ENCODE data around the gene GDF10. TPM values are rescaled to one million over a fixed set of nuclear protein-coding genes. Genes with fewer than 3 reads are reported as not detected.

GDF10 gene
- total and polyA plus RNA-seq, 4 donors = 2.3 to 34.7 (median 16.6) TPM

GRCh38 chr10:47354900-47355299, 54.9 kb downstream of the GDF10 start:
- no peak for ATAC-seq (ENCODE audit: insufficient read depth, low FRiP score)
- DNase-seq = peak in 1 of 3 donors; percentile 2
- H3K27me3 ChIP-seq (ENCODE audit: control insufficient read depth in 3 of 3, insufficient read depth in 3 of 3, low read length in 2 of 3) = no peaks in the 10 kb centered on the region
- TF ChIP-seq, protein P1, sequence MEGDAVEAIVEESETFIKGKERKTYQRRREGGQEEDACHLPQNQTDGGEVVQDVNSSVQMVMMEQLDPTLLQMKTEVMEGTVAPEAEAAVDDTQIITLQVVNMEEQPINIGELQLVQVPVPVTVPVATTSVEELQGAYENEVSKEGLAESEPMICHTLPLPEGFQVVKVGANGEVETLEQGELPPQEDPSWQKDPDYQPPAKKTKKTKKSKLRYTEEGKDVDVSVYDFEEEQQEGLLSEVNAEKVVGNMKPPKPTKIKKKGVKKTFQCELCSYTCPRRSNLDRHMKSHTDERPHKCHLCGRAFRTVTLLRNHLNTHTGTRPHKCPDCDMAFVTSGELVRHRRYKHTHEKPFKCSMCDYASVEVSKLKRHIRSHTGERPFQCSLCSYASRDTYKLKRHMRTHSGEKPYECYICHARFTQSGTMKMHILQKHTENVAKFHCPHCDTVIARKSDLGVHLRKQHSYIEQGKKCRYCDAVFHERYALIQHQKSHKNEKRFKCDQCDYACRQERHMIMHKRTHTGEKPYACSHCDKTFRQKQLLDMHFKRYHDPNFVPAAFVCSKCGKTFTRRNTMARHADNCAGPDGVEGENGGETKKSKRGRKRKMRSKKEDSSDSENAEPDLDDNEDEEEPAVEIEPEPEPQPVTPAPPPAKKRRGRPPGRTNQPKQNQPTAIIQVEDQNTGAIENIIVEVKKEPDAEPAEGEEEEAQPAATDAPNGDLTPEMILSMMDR (IDR thresholded peaks at IDR 0.05; ENCODE audit: control extremely low read depth, extremely low read depth) = no peak
- no peak overlapping the region for H3K9ac ChIP-seq (ENCODE audit: insufficient read depth in 1 of 2, low read length in 2 of 2)
- no peak overlapping the region for H3K4me3 ChIP-seq
- no peaks in the 10 kb centered on the region for H3K4me1 ChIP-seq (ENCODE audit: control insufficient read depth in 5 of 5, insufficient read depth in 5 of 5, low read length in 5 of 5)
- H3K27ac ChIP-seq (ENCODE audit: low read depth in 1 of 2, low read length in 1 of 2) = no peak overlapping the region
- 84 to 93% methylated on average over 1 of the region's 1 CpG for WGBS, 2 donors
- H3K9me3 ChIP-seq (ENCODE audit: control insufficient read depth in 4 of 4, insufficient read depth in 3 of 4, low read length in 3 of 4) = no peaks in the 10 kb centered on the region
- no peaks in the 10 kb centered on the region for H3K36me3 ChIP-seq (ENCODE audit: control insufficient read depth in 4 of 4, insufficient read depth in 4 of 4, low read length in 4 of 4)

- no peak overlapping the region for H3K4me3 ChIP-seq
- H3K9me3 ChIP-seq (ENCODE audit: control insufficient read depth in 4 of 4, insufficient read depth in 3 of 4, low read length in 3 of 4) = no peaks in the 10 kb centered on the region
- WGBS, 2 donors = 83 to 85% methylated on average over 5 of the region's 5 CpGs
- H3K9ac ChIP-seq (ENCODE audit: insufficient read depth in 1 of 2, low read length in 2 of 2) = no peak overlapping the region
- TF ChIP-seq, protein P1 (IDR thresholded peaks at IDR 0.05; ENCODE audit: control extremely low read depth, extremely low read depth) = no peak
- no peaks in the 10 kb centered on the region for H3K36me3 ChIP-seq (ENCODE audit: control insufficient read depth in 4 of 4, insufficient read depth in 4 of 4, low read length in 4 of 4)
- H3K27me3 ChIP-seq (ENCODE audit: control insufficient read depth in 3 of 3, insufficient read depth in 3 of 3, low read length in 2 of 3) = no peaks in the 10 kb centered on the region
- H3K4me1 ChIP-seq (ENCODE audit: control insufficient read depth in 5 of 5, insufficient read depth in 5 of 5, low read length in 5 of 5) = no peaks in the 10 kb centered on the region
- ATAC-seq (ENCODE audit: insufficient read depth, low FRiP score) (no peak), DNase-seq (peak in 1 of 3 donors; percentile 8)
- H3K27ac ChIP-seq (ENCODE audit: low read depth in 1 of 2, low read length in 1 of 2) = no peak overlapping the region
Measured at GRCh38 chr10:47356708-47357107, 56.7 kb downstream of the GDF10 start.

DNA sequence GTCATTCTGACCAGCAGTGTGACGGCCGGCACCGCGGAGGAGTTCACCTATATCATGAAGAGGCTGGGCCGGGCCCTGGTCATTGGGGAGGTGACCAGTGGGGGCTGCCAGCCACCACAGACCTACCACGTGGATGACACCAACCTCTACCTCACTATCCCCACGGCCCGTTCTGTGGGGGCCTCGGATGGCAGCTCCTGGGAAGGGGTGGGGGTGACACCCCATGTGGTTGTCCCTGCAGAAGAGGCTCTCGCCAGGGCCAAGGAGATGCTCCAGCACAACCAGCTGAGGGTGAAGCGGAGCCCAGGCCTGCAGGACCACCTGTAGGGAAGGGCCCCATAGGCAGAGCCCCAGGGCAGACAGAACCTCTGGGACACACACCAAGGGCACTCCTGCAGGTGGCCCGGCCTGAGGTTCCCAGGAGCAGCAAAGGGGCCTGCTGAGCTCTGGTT, 57.2 kb downstream of the GDF10 start:
- no peaks in the 10 kb centered on the region for H3K9me3 ChIP-seq (ENCODE audit: control insufficient read depth in 4 of 4, insufficient read depth in 3 of 4, low read length in 3 of 4)
- H3K9ac ChIP-seq (ENCODE audit: insufficient read depth in 1 of 2, low read length in 2 of 2) = no peak overlapping the region
- ATAC-seq (ENCODE audit: insufficient read depth, low FRiP score) (no peak), DNase-seq (peak in 1 of 3 donors; percentile 11)
- H3K27ac ChIP-seq (ENCODE audit: low read depth in 1 of 2, low read length in 1 of 2) = no peak overlapping the region
- 95 to 97% methylated on average over 12 of the region's 12 CpGs for WGBS, 2 donors
- H3K36me3 ChIP-seq (ENCODE audit: control insufficient read depth in 4 of 4, insufficient read depth in 4 of 4, low read length in 4 of 4) = no peaks in the 10 kb centered on the region
- no peaks in the 10 kb centered on the region for H3K27me3 ChIP-seq (ENCODE audit: control insufficient read depth in 3 of 3, insufficient read depth in 3 of 3, low read length in 2 of 3)
- no peaks in the 10 kb centered on the region for H3K4me1 ChIP-seq (ENCODE audit: control insufficient read depth in 5 of 5, insufficient read depth in 5 of 5, low read length in 5 of 5)
- TF ChIP-seq, protein P1 (IDR thresholded peaks at IDR 0.05; ENCODE audit: control extremely low read depth, extremely low read depth) = no peak
- no peak overlapping the region for H3K4me3 ChIP-seq

GRCh38 chr10:47357911-47358310, 57.9 kb downstream of the GDF10 start:
- 96 to 100% methylated on average over 2 to 3 of the region's 3 CpGs for WGBS, 2 donors
- TF ChIP-seq, protein P1 (IDR thresholded peaks at IDR 0.05; ENCODE audit: control extremely low read depth, extremely low read depth) = no peak
- no peaks in the 10 kb centered on the region for H3K9me3 ChIP-seq (ENCODE audit: control insufficient read depth in 4 of 4, insufficient read depth in 3 of 4, low read length in 3 of 4)
- ATAC-seq (ENCODE audit: insufficient read depth, low FRiP score) (no peak), DNase-seq (peak in 1 of 3 donors; percentile 4)
- H3K27ac ChIP-seq (ENCODE audit: low read depth in 1 of 2, low read length in 1 of 2) = no peak overlapping the region
- no peak overlapping the region for H3K9ac ChIP-seq (ENCODE audit: insufficient read depth in 1 of 2, low read length in 2 of 2)
- no peaks in the 10 kb centered on the region for H3K27me3 ChIP-seq (ENCODE audit: control insufficient read depth in 3 of 3, insufficient read depth in 3 of 3, low read length in 2 of 3)
- H3K36me3 ChIP-seq (ENCODE audit: control insufficient read depth in 4 of 4, insufficient read depth in 4 of 4, low read length in 4 of 4) = no peaks in the 10 kb centered on the region
- H3K4me1 ChIP-seq (ENCODE audit: control insufficient read depth in 5 of 5, insufficient read depth in 5 of 5, low read length in 5 of 5) = no peaks in the 10 kb centered on the region
- H3K4me3 ChIP-seq = no peak overlapping the region
